HFFc6 (cell line): ENCODE measurements around the gene CD2AP. TPM values are rescaled to one million over a fixed set of nuclear protein-coding genes. Genes with fewer than 3 reads are reported as not detected.
"Not testable (repeated sequence)": the region's sequence is repeated elsewhere in the genome, so short reads cannot be mapped to it uniquely, and the experiment has no call there.

Experiments used
- DNase-seq: peaks from one replicate; pipeline ENCODE4 v3.0.0-alpha.2; 2018
- H3K27ac Mint-ChIP-seq: 2 replicates; pipeline ENCODE4 v1.8.0; 2020; ENCODE audit warnings: mild to moderate bottlenecking, mixed read lengths
- H3K27me3 Mint-ChIP-seq: 2 replicates; pipeline ENCODE4 v1.8.0; 2021; ENCODE audit warnings: mild to moderate bottlenecking, moderate library complexity, mixed read lengths; ENCODE audit not compliant: insufficient read depth
- H3K36me3 Mint-ChIP-seq: 2 replicates; pipeline ENCODE4 v1.8.0; 2021; ENCODE audit warnings: low read depth, mixed read lengths
- H3K4me1 Mint-ChIP-seq: 2 replicates; pipeline ENCODE4 v1.8.0; 2020; ENCODE audit warnings: low read depth, mixed read lengths
- H3K4me3 Mint-ChIP-seq: 2 replicates; pipeline ENCODE4 v1.8.0; 2020; ENCODE audit warnings: mild to moderate bottlenecking, moderate library complexity, mixed read lengths
- H3K9me3 Mint-ChIP-seq: 2 replicates; pipeline ENCODE4 v1.8.0; 2020; ENCODE audit warnings: mild to moderate bottlenecking, mixed read lengths
- CTCF ChIP-seq: fragments of 200-600 bp; sonication (generic); IDR thresholded peaks from 2 replicates; pipeline ENCODE4 v1.5.0; 2021; ENCODE audit warnings: antibody characterized with exemption, mild to moderate bottlenecking
- total RNA-seq, 6 experiments: library from RNA; stranded (reverse); fragmentation: NEBNext Ultra II Directional; extraction: Animal tissue kit (Norgen Biotek cat#: 25700); gene quantifications; 2 replicates in 1 of 6; 3 replicates in 5 of 6; pipeline ENCODE4 v1.2.3, GENCODE V29; 2021

Gene CD2AP
- total RNA-seq, 6 experiments from 2014 or later, result 18.1 to 23.0 (median 20.9) TPM

- Mint-ChIP-seq H3K27ac (no peak overlapping the region), H3K4me1 (no peaks in the 10 kb centered on the region), H3K9me3 (peaks cover 9% of the 10 kb centered on the region), H3K36me3 (peaks cover 36% of the 10 kb centered on the region), H3K4me3 (no peak overlapping the region), H3K27me3 (no peaks in the 10 kb centered on the region)
- DNase-seq, result no peak
- TF ChIP-seq CTCF, result no peak
Measured at GRCh38 chr6:47552319-47552718, 74.7 kb downstream of the CD2AP start.

- H3K4me1 Mint-ChIP-seq, H3K27ac Mint-ChIP-seq, DNase-seq, H3K27me3 Mint-ChIP-seq, H3K4me3 Mint-ChIP-seq: not testable (repeated sequence)
- Mint-ChIP-seq H3K9me3 (peaks cover 13% of the 10 kb centered on the region), H3K36me3 (peaks cover 35% of the 10 kb centered on the region)
Measured at GRCh38 chr6:47553243-47553642, 75.7 kb downstream of the CD2AP start.

- DNase-seq, H3K27ac Mint-ChIP-seq, H3K27me3 Mint-ChIP-seq, H3K4me3 Mint-ChIP-seq, H3K4me1 Mint-ChIP-seq: not testable (repeated sequence)
- Mint-ChIP-seq H3K36me3 (peaks cover 25% of the 10 kb centered on the region), H3K9me3 (peaks cover 13% of the 10 kb centered on the region)
Measured at GRCh38 chr6:47556459-47556858, 78.9 kb downstream of the CD2AP start.

- H3K36me3 Mint-ChIP-seq, result peaks cover 10% of the 10 kb centered on the region
- DNase-seq, result no peak
- no peaks in the 10 kb centered on the region for H3K27me3 Mint-ChIP-seq
- H3K4me3 Mint-ChIP-seq, result no peak overlapping the region
- H3K4me1 Mint-ChIP-seq, result no peaks in the 10 kb centered on the region
- H3K9me3 Mint-ChIP-seq, result no peaks in the 10 kb centered on the region; the same call in 1 of the 2 replicates
- TF ChIP-seq CTCF, result no peak
- H3K27ac Mint-ChIP-seq, result no peak overlapping the region
Measured at GRCh38 chr6:47563162-47563561, 85.6 kb downstream of the CD2AP start.

DNA sequence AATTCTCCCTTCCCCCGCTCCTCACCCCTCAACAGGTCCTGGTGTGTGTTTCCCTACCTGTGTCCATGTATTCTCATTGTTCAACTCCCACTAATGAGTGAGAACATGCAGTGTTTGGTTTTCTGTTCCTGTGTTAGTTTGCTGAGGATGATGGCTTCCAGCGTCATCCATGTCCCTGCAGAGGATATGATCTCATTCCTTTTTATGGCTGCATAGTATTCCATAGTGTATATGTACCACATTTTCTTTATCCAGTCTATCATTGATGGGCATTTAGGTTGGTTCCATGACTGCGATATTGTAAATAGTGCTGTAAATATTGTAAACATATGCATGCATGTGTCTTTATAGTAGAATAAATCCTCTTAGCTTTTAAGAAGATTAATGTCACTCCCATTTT is 89.0 kb downstream of the CD2AP start:
- not testable (repeated sequence) for DNase-seq, H3K4me3 Mint-ChIP-seq, H3K27me3 Mint-ChIP-seq, H3K9me3 Mint-ChIP-seq, H3K36me3 Mint-ChIP-seq, H3K4me1 Mint-ChIP-seq, H3K27ac Mint-ChIP-seq

DNA sequence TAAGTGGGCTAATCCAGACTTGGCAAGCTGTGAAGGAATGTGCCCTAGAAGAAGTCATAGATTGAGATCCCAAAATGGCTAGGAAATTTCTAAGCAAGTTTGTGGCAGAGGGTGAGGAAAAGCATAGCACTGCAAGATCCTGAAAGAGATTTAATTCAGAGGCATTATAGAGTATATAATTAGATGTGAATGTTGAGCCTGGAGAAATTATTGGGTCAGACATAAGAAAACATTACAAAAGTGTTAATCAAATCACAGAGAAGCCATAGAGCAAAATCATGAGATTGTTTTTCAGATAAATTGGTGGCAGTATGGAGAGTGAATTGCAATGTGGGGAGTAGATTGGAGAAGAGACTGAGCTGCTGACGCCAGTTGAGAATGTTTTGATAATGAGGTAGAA is 90.0 kb downstream of the CD2AP start:
- DNase-seq, result no peak
- no peaks in the 10 kb centered on the region for H3K4me1 Mint-ChIP-seq
- H3K9me3 Mint-ChIP-seq, result no peaks in the 10 kb centered on the region
- H3K27me3 Mint-ChIP-seq, result no peaks in the 10 kb centered on the region
- no peak for TF ChIP-seq CTCF
- H3K27ac Mint-ChIP-seq, result no peak overlapping the region
- no peak overlapping the region for H3K4me3 Mint-ChIP-seq
- H3K36me3 Mint-ChIP-seq, result peaks cover 5% of the 10 kb centered on the region; the same call in 1 of the 2 replicates

- no peak for DNase-seq
- TF ChIP-seq CTCF, result no peak
- H3K9me3 Mint-ChIP-seq, result no peaks in the 10 kb centered on the region
- no peaks in the 10 kb centered on the region for H3K4me1 Mint-ChIP-seq
- peaks cover 3% of the 10 kb centered on the region; the same call in 1 of the 2 replicates for H3K36me3 Mint-ChIP-seq
- H3K27me3 Mint-ChIP-seq, result no peaks in the 10 kb centered on the region
- H3K27ac Mint-ChIP-seq, result no peak overlapping the region; the same call in 1 of the 2 replicates
- no peak overlapping the region for H3K4me3 Mint-ChIP-seq
Measured at GRCh38 chr6:47571488-47571887, 93.9 kb downstream of the CD2AP start.
